GM23338 (cell line): ENCODE measurements around the gene UXS1. TPM values are rescaled to one million over a fixed set of nuclear protein-coding genes. Genes with fewer than 3 reads are reported as not detected.

Experiments used
- ATAC-seq: fragments of 200-7000 bp; cut with Tn5 transposase; 3 replicates; pipeline ENCODE4 v1.9.1; 2020
- DNase-seq: peaks from one replicate; pipeline ENCODE4 v3.0.0-alpha.2; 2015; ENCODE audit warnings: low spot score
- H2AFZ ChIP-seq: fragments of 200-600 bp; sonication (generic); 2 replicates; pipeline ENCODE4 v1.8.0; 2016; ENCODE audit warnings: antibody characterized with exemption, mild to moderate bottlenecking, moderate library complexity
- H3F3A ChIP-seq: fragments of 200-600 bp; sonication (generic); replicated peaks from 2 replicates; pipeline ENCODE4 v1.8.0; 2017; ENCODE audit warnings: antibody characterized with exemption, mixed run types, low read depth
- H3K27ac ChIP-seq: fragments of 200-600 bp; sonication (generic); 2 replicates; pipeline ENCODE4 v1.6.1; 2016; ENCODE audit warnings: low read depth
- H3K27me3 ChIP-seq: fragments of 200-600 bp; sonication (generic); 2 replicates; pipeline ENCODE4 v1.8.0; 2016; ENCODE audit warnings: mild to moderate bottlenecking, mixed run types, moderate library complexity; ENCODE audit not compliant: insufficient read depth
- H3K36me3 ChIP-seq: fragments of 200-600 bp; sonication (generic); 2 replicates; pipeline ENCODE4 v1.8.0; 2016; ENCODE audit warnings: mild to moderate bottlenecking; ENCODE audit not compliant: insufficient read depth
- H3K4me1 ChIP-seq: fragments of 200-600 bp; sonication (generic); 2 replicates; pipeline ENCODE4 v1.8.0; 2016; ENCODE audit warnings: mild to moderate bottlenecking, moderate library complexity; ENCODE audit not compliant: insufficient read depth
- H3K4me2 ChIP-seq: fragments of 200-600 bp; sonication (generic); 2 replicates; pipeline ENCODE4 v1.7.1; 2017; ENCODE audit warnings: mixed run types
- H3K4me3 ChIP-seq: fragments of 200-600 bp; sonication (generic); 2 replicates; pipeline ENCODE4 v1.6.1; 2016; ENCODE audit warnings: mixed run types
- H3K79me2 ChIP-seq: fragments of 200-600 bp; sonication (generic); replicated peaks from 2 replicates; pipeline ENCODE4 v1.8.0; 2017; ENCODE audit warnings: mild to moderate bottlenecking; ENCODE audit not compliant: insufficient read depth
- H3K9me2 ChIP-seq: fragments of 200-600 bp; sonication (generic); 2 replicates; pipeline ENCODE4 v1.8.0; 2017; ENCODE audit not compliant: insufficient read depth
- H4K20me1 ChIP-seq: fragments of 200-600 bp; sonication (generic); replicated peaks from 2 replicates; pipeline ENCODE4 v1.8.0; 2017; ENCODE audit warnings: mild to moderate bottlenecking; ENCODE audit not compliant: insufficient read depth
- H3K27ac Mint-ChIP-seq: 2 replicates; pipeline ENCODE4 v1.8.0; 2020; ENCODE audit warnings: inconsistent platforms, mild to moderate bottlenecking, moderate library complexity, mixed read lengths
- H3K27me3 Mint-ChIP-seq: 3 replicates; pipeline ENCODE4 v1.8.0; 2022; ENCODE audit warnings: low read depth, mild to moderate bottlenecking, moderate library complexity, mixed read lengths, inconsistent platforms; ENCODE audit not compliant: insufficient read depth, poor library complexity
- H3K36me3 Mint-ChIP-seq: 3 replicates; pipeline ENCODE4 v1.8.0; 2021; ENCODE audit warnings: low read depth, mild to moderate bottlenecking, inconsistent platforms, moderate library complexity, mixed read lengths
- H3K4me1 Mint-ChIP-seq: 3 replicates; pipeline ENCODE4 v1.8.0; 2020; ENCODE audit warnings: mild to moderate bottlenecking, inconsistent platforms, mixed read lengths
- H3K4me3 Mint-ChIP-seq: 3 replicates; pipeline ENCODE4 v1.8.0; 2021; ENCODE audit warnings: moderate library complexity, mild to moderate bottlenecking, inconsistent platforms, mixed read lengths
- H3K9me3 Mint-ChIP-seq: 3 replicates; pipeline ENCODE4 v1.8.0; 2020; ENCODE audit warnings: moderate library complexity, mild to moderate bottlenecking, inconsistent platforms, mixed read lengths
- CREB1 ChIP-seq: fragments of 250-450 bp; sonication (Bioruptor Pico); IDR thresholded peaks from 2 replicates; pipeline ENCODE4 v1.5.0; 2020; ENCODE audit warnings: low read depth, mild to moderate bottlenecking, moderate library complexity
- CTCF ChIP-seq, 2 experiments: fragments of 200-600 bp in 1 of 2; sonication (generic) in 1 of 2; conservative IDR thresholded peaks; 2 replicates each; pipeline versions ENCODE4 v1.5.1 to v1.6.1; 2016 to 2017; ENCODE audit warnings: antibody characterized with exemption in 2 of 2, low read depth in 2 of 2, mild to moderate bottlenecking in 2 of 2, moderate library complexity in 1 of 2
- ETS1 ChIP-seq: IDR thresholded peaks from 2 replicates; pipeline ENCODE4 v1.6.1; 2016; ENCODE audit warnings: antibody characterized with exemption
- EZH2 ChIP-seq: fragments of 200-600 bp; sonication (generic); IDR thresholded peaks from one replicate; pipeline ENCODE4 v1.8.0; 2017; ENCODE audit warnings: antibody characterized with exemption, mild to moderate bottlenecking, low read depth; ENCODE audit not compliant: unreplicated experiment
- EZH2phosphoT487 ChIP-seq: fragments of 200-600 bp; sonication (generic); IDR thresholded peaks from one replicate; pipeline ENCODE4 v1.8.1; 2018; ENCODE audit warnings: antibody characterized with exemption; ENCODE audit not compliant: unreplicated experiment
- JUNB ChIP-seq: IDR thresholded peaks from one replicate; pipeline ENCODE4 v1.6.1; 2016; ENCODE audit warnings: antibody characterized with exemption; ENCODE audit not compliant: unreplicated experiment
- ZNF331 ChIP-seq: fragments of 250-450 bp; sonication (Bioruptor Pico); IDR thresholded peaks from 2 replicates; pipeline ENCODE4 v1.5.0; 2020; ENCODE audit warnings: low read depth, mild to moderate bottlenecking, moderate library complexity
- ZNF462 ChIP-seq: fragments of 250-450 bp; sonication (Bioruptor Pico); IDR thresholded peaks from 2 replicates; pipeline ENCODE4 v1.5.0; 2020; ENCODE audit warnings: mild to moderate bottlenecking, moderate library complexity
- polyA plus RNA-seq: library from polyadenylated mRNA; unstranded; fragments of >200 nt; fragmentation: Nextera tagmentation; extraction: Ambion mirVana; gene quantifications from 2 replicates; pipeline ENCODE4 v1.2.1, GENCODE V29; 2016
- total RNA-seq: library from RNA; depleted of rRNA; stranded (reverse); fragments of >200 nt; shearing (Covaris generic); gene quantifications from 2 replicates; pipeline ENCODE4 v1.2.3, GENCODE V29; 2014

UXS1 gene
- total and polyA plus RNA-seq, 2 experiments from 2014 or later = 48.7 to 131 TPM

GRCh38 chr2:106140113-106140512 lies 54.0 kb downstream of the UXS1 start (continued):
- no peak for TF ChIP-seq ZNF462
- TF ChIP-seq CREB1 (CRISPR knock-in tag) = no peak
- no peak for TF ChIP-seq ZNF331 (CRISPR knock-in tag)
- TF ChIP-seq EZH2phosphoT487 = no peak

GRCh38 chr2:106139238-106139935 lies 54.7 kb downstream of the UXS1 start:
- peaks cover 3% of the 10 kb centered on the region for H3K27me3 Mint-ChIP-seq
- H3K27ac Mint-ChIP-seq = no peak overlapping the region
- DNase-seq (no peak), ATAC-seq (no peak)
- peaks cover 24% of the 10 kb centered on the region for H3K4me1 Mint-ChIP-seq
- Histone ChIP-seq H3K79me2 (peaks cover 65% of the 10 kb centered on the region), H3K9me2 (no peaks in the 10 kb centered on the region), H3K4me2 (no peak overlapping the region), H4K20me1 (peaks cover 14% of the 10 kb centered on the region; the same call in 1 of the 2 replicates), H3K4me1 (peaks cover 10% of the 10 kb centered on the region; the same call in 1 of the 2 replicates), H3K36me3 (peaks cover 9% of the 10 kb centered on the region; the same call in 1 of the 2 replicates), H3K27ac (no peak overlapping the region), H3K27me3 (no peaks in the 10 kb centered on the region), H3K4me3 (no peak overlapping the region), H3F3A (no peaks in the 10 kb centered on the region), H2AFZ (no peak overlapping the region)
- H3K9me3 Mint-ChIP-seq = peaks cover 4% of the 10 kb centered on the region; the same call in 1 of the 3 replicates
- no peak overlapping the region for H3K4me3 Mint-ChIP-seq
- peaks cover 38% of the 10 kb centered on the region for H3K36me3 Mint-ChIP-seq
- no peak for TF ChIP-seq EZH2phosphoT487
- no peak for TF ChIP-seq ZNF331 (CRISPR knock-in tag)
- no peak for TF ChIP-seq JUNB
- no peak for TF ChIP-seq EZH2
- TF ChIP-seq CREB1 (CRISPR knock-in tag) = no peak
- TF ChIP-seq CTCF (conservative IDR thresholded peaks at IDR 0.05; ENCODE audit: low read depth in 2 of 2) = no peak
- TF ChIP-seq ETS1 = no peak
